ENCODE data around the gene PTPN4. TPM values are rescaled to one million over a fixed set of nuclear protein-coding genes. Genes with fewer than 3 reads are reported as not detected.

PTPN4 gene
- total RNA-seq (2014; rRNA removed; shearing (Covaris generic)) = 29.8 and 50.6 TPM in 2 replicates
- 45.3 and 49.3 TPM in 2 replicates for total RNA-seq (2022)
- percentile 83 among the genes with signal in this experiment for Bru-seq, nascent RNA
- percentile 64 among the genes with signal in this experiment for BruChase-seq, experiment 1, labeled RNA remaining after a 6-hour chase
- BruChase-seq, experiment 2, labeled RNA remaining after a 2-hour chase = percentile 68 among the genes with signal in this experiment
- long read RNA-seq, full-length matches to known transcripts = 8 of 20 reads
- long read RNA-seq, partial matches to known transcripts = 2 of 20 reads
- long read RNA-seq, other reads (novel, unspliced or antisense) = 10 of 20 reads

DNA sequence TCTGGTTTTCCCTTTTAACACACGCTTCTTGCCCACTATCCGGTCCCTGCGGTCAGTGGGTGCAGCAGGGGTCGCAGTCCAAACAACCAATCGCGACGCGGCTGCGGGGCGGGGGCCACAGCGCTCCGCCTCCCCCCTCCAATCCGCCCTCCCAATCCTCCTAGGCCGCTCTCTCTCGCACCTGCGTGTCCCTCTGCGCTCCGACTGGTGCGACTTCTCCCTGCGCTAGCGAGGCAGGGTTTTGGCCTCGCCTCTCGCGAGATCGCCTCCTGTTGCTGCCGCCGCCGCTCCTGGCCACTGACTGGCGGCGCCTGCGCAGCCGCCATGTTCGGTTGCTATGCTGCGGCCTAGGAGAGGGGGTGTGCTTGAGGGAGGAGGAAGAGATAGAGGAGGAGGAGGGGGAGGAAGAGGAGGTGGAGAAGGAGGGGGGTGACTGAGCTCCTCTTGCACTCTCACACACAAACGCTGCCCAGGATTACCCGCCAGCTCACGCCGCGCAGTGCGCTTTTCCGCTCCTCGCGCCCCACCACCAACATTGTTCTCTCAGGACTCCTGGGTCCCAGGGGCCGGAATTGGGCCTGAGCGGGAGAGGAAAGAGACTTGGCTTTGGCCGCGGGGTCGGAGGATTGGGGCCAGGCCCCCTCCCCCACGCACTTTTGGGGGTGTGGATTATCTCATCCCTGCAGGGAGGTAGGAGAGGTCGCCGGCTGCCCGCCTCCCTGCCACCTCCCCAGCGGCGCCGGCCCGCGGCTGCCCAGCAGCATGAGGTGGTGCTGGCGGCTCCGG is at the start of gene PTPN4:
PTPN4 (plus strand) TSS at position 472 of the 786 bp plus-strand sequence. CDS start 49,932 bp downstream, outside the sequence.
- Histone ChIP-seq H3K9me3 (ENCODE audit: low read length) (no peaks in the 10 kb centered on the region), H3K4me2 (ENCODE audit: low read length) (peak within 1 kb of the TSS; percentile 93), H2AFZ (ENCODE audit: low read length) (peak within 1 kb of the TSS; percentile 97), H3K4me1 (ENCODE audit: insufficient read depth, low read length, poor library complexity, severe bottlenecking) (peaks cover 19% of the 10 kb centered on the region), H3K27ac (ENCODE audit: low read depth, low read length, poor library complexity, severe bottlenecking) (peak within 1 kb of the TSS; percentile 84), H4K20me1 (ENCODE audit: insufficient read depth, low read length) (peaks cover 21% of the 10 kb centered on the region), H3K4me3 (ENCODE audit: low read depth, low read length, poor library complexity, severe bottlenecking) (peak within 1 kb of the TSS; percentile 95), H3K9me2 (ENCODE audit: insufficient read depth, low read length) (no peaks in the 10 kb centered on the region), H3K36me3 (ENCODE audit: insufficient read depth, low read length) (no peaks in the 10 kb centered on the region), H3K79me2 (ENCODE audit: insufficient read depth, low read depth, low read length) (peaks cover 45% of the 10 kb centered on the region)
- TF ChIP-seq, protein P1, sequence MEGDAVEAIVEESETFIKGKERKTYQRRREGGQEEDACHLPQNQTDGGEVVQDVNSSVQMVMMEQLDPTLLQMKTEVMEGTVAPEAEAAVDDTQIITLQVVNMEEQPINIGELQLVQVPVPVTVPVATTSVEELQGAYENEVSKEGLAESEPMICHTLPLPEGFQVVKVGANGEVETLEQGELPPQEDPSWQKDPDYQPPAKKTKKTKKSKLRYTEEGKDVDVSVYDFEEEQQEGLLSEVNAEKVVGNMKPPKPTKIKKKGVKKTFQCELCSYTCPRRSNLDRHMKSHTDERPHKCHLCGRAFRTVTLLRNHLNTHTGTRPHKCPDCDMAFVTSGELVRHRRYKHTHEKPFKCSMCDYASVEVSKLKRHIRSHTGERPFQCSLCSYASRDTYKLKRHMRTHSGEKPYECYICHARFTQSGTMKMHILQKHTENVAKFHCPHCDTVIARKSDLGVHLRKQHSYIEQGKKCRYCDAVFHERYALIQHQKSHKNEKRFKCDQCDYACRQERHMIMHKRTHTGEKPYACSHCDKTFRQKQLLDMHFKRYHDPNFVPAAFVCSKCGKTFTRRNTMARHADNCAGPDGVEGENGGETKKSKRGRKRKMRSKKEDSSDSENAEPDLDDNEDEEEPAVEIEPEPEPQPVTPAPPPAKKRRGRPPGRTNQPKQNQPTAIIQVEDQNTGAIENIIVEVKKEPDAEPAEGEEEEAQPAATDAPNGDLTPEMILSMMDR (conservative IDR thresholded peaks at IDR 0.05; ENCODE audit: low read length) = no peak
- no peak for TF ChIP-seq EZH2phosphoT487 (IDR thresholded peaks at IDR 0.05; ENCODE audit: borderline replicate concordance, low read depth, low read length)
- CTCF ChIA-PET (ENCODE audit: unreplicated experiment) = interaction anchor here (0.6 to 1.7 kb wide), 3 partner anchors 247 to 565 kb away, joined by 3 to 4 read pairs (median 4); no protein-coding TSS in a partner anchor
- intact Hi-C loops (cut with micrococcal nuclease; ENCODE audit: unreplicated experiment) = loop anchor here (1.0 to 5.0 kb wide), 4 partner anchors 57 to 463 kb away; partner anchors contain the start of genes EPB41L5 and TMEM185B
- POLR2A ChIA-PET = interaction anchor here (0.6 to 2.6 kb wide), 11 partner anchors 9 to 417 kb away, joined by 3 to 23 read pairs (median 3); partner anchors contain the start of gene TMEM177
- peak; percentile 99 for DNase-seq (ENCODE audit: low spot score)
- no TSS peak for BruUV-seq (replicated peaks)

DNA sequence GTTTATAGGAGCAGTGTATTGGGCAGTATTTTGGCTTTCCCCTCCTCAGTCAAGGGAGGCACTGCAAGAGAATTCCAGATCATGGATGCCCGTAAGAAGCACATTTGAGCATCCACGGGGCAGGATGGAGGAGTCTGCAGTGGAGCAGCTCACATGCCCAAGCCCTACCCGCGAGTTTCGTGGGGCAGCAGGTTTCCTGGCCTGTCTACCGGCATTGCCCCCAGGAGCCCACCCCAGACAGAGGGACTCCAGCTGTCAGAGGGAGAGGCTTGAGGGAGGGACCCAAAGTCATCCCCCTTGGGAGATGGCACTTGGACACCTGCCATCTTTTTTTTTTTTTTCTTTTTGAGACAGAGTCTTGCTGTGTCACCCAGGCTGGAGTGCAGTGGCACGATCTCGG is 49.4 kb upstream of the PTPN4 start:
- POLR2A ChIA-PET = interaction anchor here (0.7 kb wide), 1 partner anchor 101 kb away, joined by 4 read pairs; no protein-coding TSS in a partner anchor
- CTCF ChIA-PET (ENCODE audit: unreplicated experiment) = no interaction called here
- Histone ChIP-seq H3K9me2 (ENCODE audit: insufficient read depth, low read length) (no peaks in the 10 kb centered on the region), H3K4me2 (ENCODE audit: low read length) (no peak overlapping the region), H3K36me3 (ENCODE audit: insufficient read depth, low read length) (no peaks in the 10 kb centered on the region), H3K27ac (ENCODE audit: low read depth, low read length, poor library complexity, severe bottlenecking) (no peak overlapping the region), H3K4me3 (ENCODE audit: low read depth, low read length, poor library complexity, severe bottlenecking) (no peak overlapping the region), H2AFZ (ENCODE audit: low read length) (no peak overlapping the region), H3K79me2 (ENCODE audit: insufficient read depth, low read depth, low read length) (no peaks in the 10 kb centered on the region), H3K4me1 (ENCODE audit: insufficient read depth, low read length, poor library complexity, severe bottlenecking) (no peaks in the 10 kb centered on the region), H3K9me3 (ENCODE audit: low read length) (no peaks in the 10 kb centered on the region), H4K20me1 (ENCODE audit: insufficient read depth, low read length) (no peaks in the 10 kb centered on the region)
- TF ChIP-seq EZH2phosphoT487 (IDR thresholded peaks at IDR 0.05; ENCODE audit: borderline replicate concordance, low read depth, low read length) = no peak
- TF ChIP-seq, protein P1 (conservative IDR thresholded peaks at IDR 0.05; ENCODE audit: low read length) = no peak
- DNase-seq (ENCODE audit: low spot score) = no peak
- BruUV-seq (replicated peaks) = no TSS peak
- intact Hi-C loops (cut with micrococcal nuclease; ENCODE audit: unreplicated experiment) = no loop called here

Data from OCI-LY7 (cell line).